ENCODE measurements around the gene PRSS37. TPM values are rescaled to one million over a fixed set of nuclear protein-coding genes. Genes with fewer than 3 reads are reported as not detected.

The PRSS37 gene
- total RNA-seq (2021): not detected in 2 replicates
- long read RNA-seq: 0 reads

GRCh38 chr7:141841385-141841784, at the start of gene PRSS37:
Gene PRSS37 (minus strand): TSS chr7:141841485. CDS start chr7:141841049, 436 bp downstream.
- no peaks in the 10 kb centered on the region for H3K4me1 ChIP-seq (ENCODE audit: insufficient read depth, low read length)
- H3K27ac Mint-ChIP-seq: peak within 1 kb of the TSS in 1 of 3 experiments; percentile 9; a peak in 1 of 7 replicates
- H3K18ac ChIP-seq (ENCODE audit: insufficient read length, low read depth, low read length): no peak within 1 kb of the TSS
- H2BK15ac ChIP-seq (ENCODE audit: low read depth, low read length): no peak within 1 kb of the TSS
- TF ChIP-seq CTCF (conservative IDR thresholded peaks at IDR 0.05): no peak
- H3K14ac ChIP-seq (ENCODE audit: insufficient read depth, low read length): no peak within 1 kb of the TSS
- no peak within 1 kb of the TSS for H2BK12ac ChIP-seq (ENCODE audit: insufficient read length, low read depth, low read length)
- H2AK5ac ChIP-seq (ENCODE audit: insufficient read length, low read length): no peak within 1 kb of the TSS
- H3K79me1 ChIP-seq (ENCODE audit: insufficient read depth, low read depth, low read length, poor library complexity, severe bottlenecking): no peaks in the 10 kb centered on the region
- H2BK5ac ChIP-seq (ENCODE audit: insufficient read length, low read length): no peak within 1 kb of the TSS
- H3K4me3 Mint-ChIP-seq: no peak within 1 kb of the TSS
- H3K79me2 ChIP-seq (ENCODE audit: insufficient read depth, low read length): no peaks in the 10 kb centered on the region
- no peak within 1 kb of the TSS for H2BK20ac ChIP-seq (ENCODE audit: low read depth, low read length, poor library complexity, severe bottlenecking)
- no peak within 1 kb of the TSS for H3T11ph ChIP-seq (ENCODE audit: low read length)
- H3K23ac ChIP-seq (ENCODE audit: insufficient read length, low read depth, low read length): no peak within 1 kb of the TSS
- H3K9me3 ChIP-seq (ENCODE audit: control insufficient read depth, low read depth, low read length): no peaks in the 10 kb centered on the region
- DNase-seq: no peak
- H2AFZ ChIP-seq (ENCODE audit: low read length): no peak within 1 kb of the TSS
- H4K91ac ChIP-seq (ENCODE audit: insufficient read length, low read depth, low read length): no peak within 1 kb of the TSS
- peaks cover 0 to under 1% of the 10 kb centered on the region in 2 experiments; a peak in 1 of 4 replicates for H3K4me1 Mint-ChIP-seq
- no peaks in the 10 kb centered on the region for H4K20me1 ChIP-seq (ENCODE audit: control insufficient read depth, insufficient read depth, insufficient read length)
- no peak within 1 kb of the TSS for H3K4ac ChIP-seq (ENCODE audit: low read depth, low read length)
- no peak within 1 kb of the TSS for H3K4me2 ChIP-seq (ENCODE audit: insufficient read depth, insufficient read length, low read length)
- H4K5ac ChIP-seq (ENCODE audit: insufficient read length, low read depth, low read length): no peak within 1 kb of the TSS
- no peak within 1 kb of the TSS for H2BK120ac ChIP-seq (ENCODE audit: low read depth, low read length, poor library complexity, severe bottlenecking)
- peaks cover 3% of the 10 kb centered on the region for H3K27me3 Mint-ChIP-seq (ENCODE audit: low read depth)
- no peak within 1 kb of the TSS for H4K8ac ChIP-seq (replicated peaks; ENCODE audit: insufficient read length, low read depth, low read length)
- no peak within 1 kb of the TSS for H3K9ac ChIP-seq (ENCODE audit: extremely low read depth, insufficient read length, low read length)
- H3K23me2 ChIP-seq (ENCODE audit: insufficient read length, low read depth, low read length, poor library complexity, severe bottlenecking): no peaks in the 10 kb centered on the region
- H3K9me3 Mint-ChIP-seq: no peaks in the 10 kb centered on the region
- H3K27me3 ChIP-seq (ENCODE audit: insufficient read depth, low read length): no peaks in the 10 kb centered on the region
- no peak within 1 kb of the TSS for H3K56ac ChIP-seq (ENCODE audit: insufficient read length, low read depth, low read length)
- H3K36me3 Mint-ChIP-seq (ENCODE audit: insufficient read depth in 1 of 3, low read depth in 3 of 3): no peaks in the 10 kb centered on the region
- no peak within 1 kb of the TSS for H3K27ac ChIP-seq (ENCODE audit: insufficient read length, low read depth, low read length)

All from H9 (cell line).